Tibial nerve (tissue), 4 donors: ENCODE measurements around the gene UBIAD1. TPM values are rescaled to one million over a fixed set of nuclear protein-coding genes. Genes with fewer than 3 reads are reported as not detected.
A peak's percentile ranks its signal among the peaks of the same experiment; 100 is the strongest.

Experiments used
- DNase-seq, 2 donors: peaks; one replicate each; pipeline ENCODE4 v3.0.0-alpha.2; 2019; ENCODE audit warnings: low spot score in 2 of 2
- H3K27ac ChIP-seq, 4 donors: fragments of 200-600 bp; sonication (generic) in 3 of 4; one replicate each; pipeline ENCODE4 v1.5.1; 2017 to 2019; ENCODE audit warnings: mild to moderate bottlenecking in 1 of 4
- H3K27me3 ChIP-seq, 2 donors: fragments of 200-600 bp; sonication (generic) in 1 of 2; one replicate each; pipeline versions ENCODE4 v1.5.1 to v1.6.0; 2017 to 2019
- H3K36me3 ChIP-seq, 3 donors: fragments of 200-600 bp; sonication (generic); one replicate each; pipeline ENCODE4 v1.5.1; 2018 to 2019
- H3K4me1 ChIP-seq, 4 donors: fragments of 200-600 bp; sonication (generic) in 3 of 4; one replicate each; pipeline ENCODE4 v1.5.1; 2017 to 2019
- H3K4me3 ChIP-seq, 4 donors: fragments of 200-600 bp; sonication (generic) in 3 of 4; one replicate each; pipeline ENCODE4 v1.5.1; 2017 to 2019; ENCODE audit warnings: mild to moderate bottlenecking in 1 of 4, moderate library complexity in 1 of 4
- H3K9me3 ChIP-seq, 4 donors: fragments of 200-600 bp; sonication (generic) in 3 of 4; one replicate each; pipeline ENCODE4 v1.5.1; 2017 to 2019
- EP300 ChIP-seq, 2 donors: sonication (generic); formaldehyde crosslinking; IDR thresholded peaks; one replicate each; pipeline ENCODE4 v1.6.1; 2017; ENCODE audit warnings: antibody characterized with exemption in 2 of 2, mild to moderate bottlenecking in 1 of 2
- POLR2A ChIP-seq, 2 donors: fragments of 450-650 bp; IDR thresholded peaks; one replicate each; pipeline ENCODE4 v1.6.1; 2017; ENCODE audit warnings: antibody characterized with exemption in 2 of 2, mild to moderate bottlenecking in 2 of 2, moderate library complexity in 2 of 2
- WGBS, 2 donors: methylation state at CpG; one replicate each; pipeline ENCODE4 v1.1.5; 2018; 5-methylcytosine and 5-hydroxymethylcytosine counted together
- total RNA-seq, 4 donors: library from RNA; depleted of rRNA; stranded (reverse); fragments of >200 nt; gene quantifications; one replicate each; pipeline ENCODE4 v1.1.0, GENCODE V29; 2016
- TF ChIP-seq, protein P1 (sequence below), 5 experiments: fragments of 200-600 bp in 3 of 5; fragments of 450-650 bp in 2 of 5; sonication (generic) in 3 of 5; IDR thresholded peaks; one replicate each; pipeline ENCODE4 v1.5.1; 2016 to 2019; ENCODE audit warnings: antibody characterized with exemption in 5 of 5, mild to moderate bottlenecking in 3 of 5, moderate library complexity in 2 of 5

Gene UBIAD1, protein sequence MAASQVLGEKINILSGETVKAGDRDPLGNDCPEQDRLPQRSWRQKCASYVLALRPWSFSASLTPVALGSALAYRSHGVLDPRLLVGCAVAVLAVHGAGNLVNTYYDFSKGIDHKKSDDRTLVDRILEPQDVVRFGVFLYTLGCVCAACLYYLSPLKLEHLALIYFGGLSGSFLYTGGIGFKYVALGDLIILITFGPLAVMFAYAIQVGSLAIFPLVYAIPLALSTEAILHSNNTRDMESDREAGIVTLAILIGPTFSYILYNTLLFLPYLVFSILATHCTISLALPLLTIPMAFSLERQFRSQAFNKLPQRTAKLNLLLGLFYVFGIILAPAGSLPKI
- 10 to 100 TPM in 3 of 4 donors, 1 to 10 TPM in 1; 8.7 to 23.7 (median 17.5) TPM for total RNA-seq

DNA sequence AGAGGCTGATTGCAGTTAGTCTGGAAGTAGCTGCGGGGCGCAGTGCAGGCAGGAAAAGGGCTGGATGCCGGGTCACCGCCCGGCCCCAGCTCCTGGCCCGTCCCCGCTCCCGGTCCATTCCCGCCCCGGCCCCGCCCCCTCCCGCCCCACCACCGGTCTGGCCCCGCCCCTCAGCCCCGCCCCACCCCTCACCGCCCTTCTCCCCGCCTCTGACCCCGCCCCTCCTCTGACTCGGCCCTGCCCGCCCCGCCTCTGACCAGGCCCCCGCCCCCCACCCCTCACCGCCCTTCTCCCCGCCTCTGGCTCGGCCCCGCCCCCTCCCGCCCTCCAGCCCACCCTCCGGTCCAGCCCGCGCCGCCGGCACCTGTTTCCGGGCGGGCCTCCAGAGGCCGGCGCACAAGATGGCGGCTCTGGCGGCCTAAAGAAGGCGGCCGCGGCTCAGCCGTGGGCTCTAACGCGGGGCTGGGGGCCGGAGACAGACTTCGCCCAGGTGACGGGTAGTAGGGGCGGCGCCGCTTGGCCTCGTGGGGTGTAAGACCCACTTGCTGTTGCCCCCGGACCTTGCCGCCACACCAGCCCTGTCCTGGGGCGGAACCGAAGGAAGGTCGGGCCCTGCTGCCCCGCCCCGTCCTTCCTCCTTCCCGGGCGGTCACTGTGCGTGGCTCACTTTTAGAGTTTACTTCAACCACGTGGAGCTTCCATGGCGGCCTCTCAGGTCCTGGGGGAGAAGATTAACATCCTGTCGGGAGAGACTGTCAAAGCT lies at the start of gene UBIAD1:
Gene UBIAD1, plus strand, starts transcription at position 367 of the 763 bp plus-strand sequence. Its CDS starts 334 bp downstream, at position 701.
- Histone ChIP-seq H3K27me3 (no peaks in the 10 kb centered on the region), H3K27ac (peak within 1 kb of the TSS; percentile 57 to 96 (median 93)), H3K4me3 (peak within 1 kb of the TSS; percentile 54 to 97 (median 76)), H3K4me1 (peaks cover 3 to 34% (median 18%) of the 10 kb centered on the region in 4 donors), H3K36me3 (peaks cover 0 to 24% (median 0%) of the 10 kb centered on the region in 3 donors), H3K9me3 (no peaks in the 10 kb centered on the region)
- 0% methylated on average over 11 to 29 of the region's 64 CpGs for WGBS, 2 donors
- peak; percentile 76 to 79 for DNase-seq
- TF ChIP-seq, protein P1, sequence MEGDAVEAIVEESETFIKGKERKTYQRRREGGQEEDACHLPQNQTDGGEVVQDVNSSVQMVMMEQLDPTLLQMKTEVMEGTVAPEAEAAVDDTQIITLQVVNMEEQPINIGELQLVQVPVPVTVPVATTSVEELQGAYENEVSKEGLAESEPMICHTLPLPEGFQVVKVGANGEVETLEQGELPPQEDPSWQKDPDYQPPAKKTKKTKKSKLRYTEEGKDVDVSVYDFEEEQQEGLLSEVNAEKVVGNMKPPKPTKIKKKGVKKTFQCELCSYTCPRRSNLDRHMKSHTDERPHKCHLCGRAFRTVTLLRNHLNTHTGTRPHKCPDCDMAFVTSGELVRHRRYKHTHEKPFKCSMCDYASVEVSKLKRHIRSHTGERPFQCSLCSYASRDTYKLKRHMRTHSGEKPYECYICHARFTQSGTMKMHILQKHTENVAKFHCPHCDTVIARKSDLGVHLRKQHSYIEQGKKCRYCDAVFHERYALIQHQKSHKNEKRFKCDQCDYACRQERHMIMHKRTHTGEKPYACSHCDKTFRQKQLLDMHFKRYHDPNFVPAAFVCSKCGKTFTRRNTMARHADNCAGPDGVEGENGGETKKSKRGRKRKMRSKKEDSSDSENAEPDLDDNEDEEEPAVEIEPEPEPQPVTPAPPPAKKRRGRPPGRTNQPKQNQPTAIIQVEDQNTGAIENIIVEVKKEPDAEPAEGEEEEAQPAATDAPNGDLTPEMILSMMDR (IDR thresholded peaks at IDR 0.05), result peak in 2 of 5 experiments; percentile 7 to 18
- TF ChIP-seq POLR2A (IDR thresholded peaks at IDR 0.05) (peak; percentile 37 to 69), EP300 (IDR thresholded peaks at IDR 0.05) (peak; percentile 30 to 87)

- H3K9me3 ChIP-seq, result no peaks in the 10 kb centered on the region
- no peak for DNase-seq
- no peaks in the 10 kb centered on the region for H3K4me1 ChIP-seq
- no peak overlapping the region for H3K27ac ChIP-seq
- WGBS, 2 donors, result 88 to 89% methylated on average over 10 of the region's 10 CpGs
- TF ChIP-seq, protein P1 (IDR thresholded peaks at IDR 0.05), result no peak
- TF ChIP-seq EP300 (IDR thresholded peaks at IDR 0.05) (no peak), POLR2A (IDR thresholded peaks at IDR 0.05) (no peak)
- no peaks in the 10 kb centered on the region for H3K27me3 ChIP-seq
- H3K4me3 ChIP-seq, result no peak overlapping the region
- H3K36me3 ChIP-seq, result peaks cover 0 to 75% (median 6%) of the 10 kb centered on the region in 3 donors
Observed at GRCh38 chr1:11227106-11228077, 45.6 kb upstream of the UBIAD1 start.

DNA sequence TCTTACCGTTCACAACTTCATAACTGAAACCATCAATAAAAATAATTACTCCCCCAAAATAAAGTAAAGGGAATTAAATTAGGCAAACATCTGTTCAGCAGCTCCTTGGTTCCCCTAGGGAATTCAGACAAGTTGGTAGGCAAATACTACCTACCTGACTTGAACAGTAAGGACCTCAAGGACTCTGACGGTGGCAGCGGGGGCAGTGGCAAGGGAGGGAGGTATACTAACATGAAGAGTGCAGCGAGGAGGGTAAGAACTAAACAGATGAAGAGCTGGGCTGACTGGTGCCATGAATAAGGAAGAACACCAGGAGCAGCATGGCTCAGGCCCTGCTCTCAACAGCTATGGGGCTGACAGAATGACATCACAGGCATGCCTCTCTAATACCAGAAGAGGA lies 43.8 kb upstream of the UBIAD1 start:
- no peaks in the 10 kb centered on the region for H3K4me1 ChIP-seq
- TF ChIP-seq, protein P1 (IDR thresholded peaks at IDR 0.05), result no peak
- TF ChIP-seq EP300 (IDR thresholded peaks at IDR 0.05) (no peak), POLR2A (IDR thresholded peaks at IDR 0.05) (no peak)
- no peak for DNase-seq
- no peak overlapping the region for H3K4me3 ChIP-seq
- H3K27me3 ChIP-seq, result no peaks in the 10 kb centered on the region
- no peaks in the 10 kb centered on the region for H3K9me3 ChIP-seq
- no peak overlapping the region for H3K27ac ChIP-seq
- WGBS, 2 donors, result 89 to 95% methylated on average over 4 of the region's 4 CpGs
- peaks cover 0 to 80% (median 6%) of the 10 kb centered on the region in 3 donors for H3K36me3 ChIP-seq

GRCh38 chr1:11233208-11233607 lies 39.8 kb upstream of the UBIAD1 start:
- H3K27ac ChIP-seq, result no peak overlapping the region
- DNase-seq, result no peak
- H3K9me3 ChIP-seq, result no peaks in the 10 kb centered on the region
- 95 to 96% methylated on average over 2 of the region's 2 CpGs for WGBS, 2 donors
- TF ChIP-seq POLR2A (IDR thresholded peaks at IDR 0.05), result no peak
- TF ChIP-seq EP300 (IDR thresholded peaks at IDR 0.05), result no peak
- TF ChIP-seq, protein P1 (IDR thresholded peaks at IDR 0.05), result no peak
- peaks cover 0 to 100% (median 16%) of the 10 kb centered on the region in 3 donors for H3K36me3 ChIP-seq
- no peaks in the 10 kb centered on the region for H3K4me1 ChIP-seq
- H3K4me3 ChIP-seq, result no peak overlapping the region
- no peaks in the 10 kb centered on the region for H3K27me3 ChIP-seq
